ENCODE results near the gene CTDSP2. TPM values are rescaled to one million over a fixed set of nuclear protein-coding genes. Genes with fewer than 3 reads are reported as not detected.

CTDSP2 gene
- total RNA-seq, 1 experiment from 2014 or later = 43.6 TPM

Small RNA genes within 50 kb of the gene (small RNA-seq; reads per million reads assigned to genes)
- gene MIR26A2 (0.02 to 1.3 reads per million in 2 experiments), gene RNU6-1083P (0 reads per million in 2 experiments)

Other genes with a start within 250 kb of the CTDSP2 start
- 22.0 and 27.4 TPM in 2 replicates for gene DTX3, start 241.9 kb downstream of the CTDSP2 start, total RNA-seq (2014; rRNA removed; shearing (Covaris generic))
- gene ARHGEF25, start 235.3 kb downstream of the CTDSP2 start, total RNA-seq (2014; rRNA removed; shearing (Covaris generic)) = 9.2 and 13.1 TPM in 2 replicates
- 43.1 and 46.4 TPM in 2 replicates for gene B4GALNT1, start 213.5 kb downstream of the CTDSP2 start, total RNA-seq (2014; rRNA removed; shearing (Covaris generic))
- gene OS9, start 152.6 kb downstream of the CTDSP2 start, total RNA-seq (2014; rRNA removed; shearing (Covaris generic)) = 214 and 232 TPM in 2 replicates
- 0.06 TPM in 1 of 2 replicates, not detected in the other for gene AGAP2, start 108.0 kb downstream of the CTDSP2 start, total RNA-seq (2014; rRNA removed; shearing (Covaris generic))
- gene TSPAN31, start 101.7 kb downstream of the CTDSP2 start, total RNA-seq (2014; rRNA removed; shearing (Covaris generic)) = 44.4 and 49.9 TPM in 2 replicates
- 115 and 116 TPM in 2 replicates for gene CDK4, start 94.4 kb downstream of the CTDSP2 start, total RNA-seq (2014; rRNA removed; shearing (Covaris generic))
- gene MARCHF9, start 91.6 kb downstream of the CTDSP2 start, total RNA-seq (2014; rRNA removed; shearing (Covaris generic)) = 3.6 and 3.8 TPM in 2 replicates
- 5.1 and 5.4 TPM in 2 replicates for gene CYP27B1, start 79.7 kb downstream of the CTDSP2 start, total RNA-seq (2014; rRNA removed; shearing (Covaris generic))
- 14.2 and 23.3 TPM in 2 replicates for gene METTL1, start 74.6 kb downstream of the CTDSP2 start, total RNA-seq (2014; rRNA removed; shearing (Covaris generic))
- gene EEF1AKMT3, start 74.1 kb downstream of the CTDSP2 start, total RNA-seq (2014; rRNA removed; shearing (Covaris generic)) = 5.9 and 6.8 TPM in 2 replicates
- gene TSFM, start 63.9 kb downstream of the CTDSP2 start, total RNA-seq (2014; rRNA removed; shearing (Covaris generic)) = 42.2 and 53.8 TPM in 2 replicates
- gene AVIL, start 28.0 kb downstream of the CTDSP2 start, total RNA-seq (2014; rRNA removed; shearing (Covaris generic)) = 0.67 and 0.72 TPM in 2 replicates
- gene ATP23, start 94.8 kb upstream of the CTDSP2 start, total RNA-seq (2014; rRNA removed; shearing (Covaris generic)) = 15.2 and 19.1 TPM in 2 replicates

Measured in NCI-H460 (cell line).